T1000 (cell line): ENCODE data around the gene C5orf15.
"Not testable (repeated sequence)": the region's sequence is repeated elsewhere in the genome, so short reads cannot be mapped to it uniquely, and the experiment has no call there.

Source experiments
- DNase-seq: peaks from one replicate; lab custom pipeline; 2025; ENCODE audit warnings: mixed read lengths; lab: John Stamatoyannopoulos, UW

The C5orf15 gene

GRCh38 chr5:133962801-133963476, 5.5 kb downstream of the C5orf15 start:
- no peak for DNase-seq

GRCh38 chr5:133962131-133962530, 6.3 kb downstream of the C5orf15 start:
- DNase-seq, result no peak

- DNase-seq, result no peak
Measured at GRCh38 chr5:133959643-133960042, 8.8 kb downstream of the C5orf15 start.

- DNase-seq, result no peak
Measured at GRCh38 chr5:133957591-133957990, 10.8 kb downstream of the C5orf15 start.

GRCh38 chr5:133957080-133957479, 11.3 kb downstream of the C5orf15 start:
- no peak for DNase-seq

GRCh38 chr5:133956196-133956595, 12.2 kb downstream of the C5orf15 start:
- not testable (repeated sequence) for DNase-seq

GRCh38 chr5:133953568-133954145, 14.8 kb downstream of the C5orf15 start:
- DNase-seq, result no peak

GRCh38 chr5:133952729-133953567, 15.5 kb downstream of the C5orf15 start:
- peak; percentile 6 for DNase-seq

- no peak for DNase-seq
Measured at GRCh38 chr5:133950821-133951612, 17.4 kb downstream of the C5orf15 start.

GRCh38 chr5:133948721-133949120, 19.7 kb downstream of the C5orf15 start:
- no peak for DNase-seq

GRCh38 chr5:133947431-133947841, 21.0 kb downstream of the C5orf15 start:
- DNase-seq, result no peak

GRCh38 chr5:133945568-133945967, 22.9 kb downstream of the C5orf15 start:
- DNase-seq, result no peak

GRCh38 chr5:133944263-133945185, 23.9 kb downstream of the C5orf15 start:
- no peak for DNase-seq

- DNase-seq, result no peak
Measured at GRCh38 chr5:133943475-133943817, 25.0 kb downstream of the C5orf15 start.

- no peak for DNase-seq
Measured at GRCh38 chr5:133942614-133943474, 25.6 kb downstream of the C5orf15 start.

GRCh38 chr5:133941456-133942196, 26.8 kb downstream of the C5orf15 start:
- DNase-seq, result no peak

- DNase-seq, result no peak
Measured at GRCh38 chr5:133939668-133940067, 28.8 kb downstream of the C5orf15 start.

- no peak for DNase-seq
Measured at GRCh38 chr5:133938929-133939328, 29.5 kb downstream of the C5orf15 start.

GRCh38 chr5:133938039-133938821, 30.2 kb downstream of the C5orf15 start:
- no peak for DNase-seq
